Measurements from ENCODE around the gene AHNAK.

Gene AHNAK

DNA sequence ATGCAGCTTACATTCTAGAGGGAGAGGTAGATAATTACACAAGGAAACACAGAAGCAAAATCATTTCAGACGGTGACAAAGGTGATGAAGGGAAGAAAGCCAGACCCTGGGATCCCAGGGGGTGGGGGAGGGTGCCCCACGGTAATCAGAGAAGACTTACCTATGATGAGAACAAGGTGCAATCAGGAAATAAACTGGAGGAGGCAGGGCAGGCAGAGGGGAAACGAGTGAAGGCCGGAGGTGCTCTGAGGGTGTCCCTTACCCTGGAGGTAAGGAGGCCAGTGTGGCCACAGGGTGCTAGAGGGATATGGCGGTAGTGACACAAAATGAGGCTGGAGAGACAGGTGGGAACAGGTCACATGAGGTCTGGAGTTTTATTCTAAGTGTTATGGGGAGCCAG is 141.7 kb downstream of the AHNAK start:
- no peak for DNase-seq (ENCODE audit: low read depth)

DNA sequence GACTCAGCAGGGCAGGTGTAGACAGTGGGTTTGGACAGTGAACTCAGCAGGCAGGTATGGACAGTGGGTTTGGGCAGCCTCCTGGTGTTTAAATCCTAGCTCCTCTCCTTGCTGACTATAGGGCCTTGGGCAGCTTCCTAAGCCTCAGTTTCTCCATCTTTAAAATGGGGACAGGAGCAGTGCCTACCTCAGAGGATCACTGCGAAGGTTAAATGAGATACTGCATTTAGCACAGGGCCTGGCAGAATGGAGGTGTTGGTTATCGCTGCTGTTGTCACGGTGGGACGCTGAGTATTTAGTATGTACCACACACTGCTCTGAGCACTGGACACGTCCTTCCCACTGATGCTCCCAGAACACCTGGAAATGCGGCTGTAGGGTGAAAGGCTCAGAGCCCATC is 142.2 kb downstream of the AHNAK start:
- DNase-seq (ENCODE audit: low read depth), result no peak

DNA sequence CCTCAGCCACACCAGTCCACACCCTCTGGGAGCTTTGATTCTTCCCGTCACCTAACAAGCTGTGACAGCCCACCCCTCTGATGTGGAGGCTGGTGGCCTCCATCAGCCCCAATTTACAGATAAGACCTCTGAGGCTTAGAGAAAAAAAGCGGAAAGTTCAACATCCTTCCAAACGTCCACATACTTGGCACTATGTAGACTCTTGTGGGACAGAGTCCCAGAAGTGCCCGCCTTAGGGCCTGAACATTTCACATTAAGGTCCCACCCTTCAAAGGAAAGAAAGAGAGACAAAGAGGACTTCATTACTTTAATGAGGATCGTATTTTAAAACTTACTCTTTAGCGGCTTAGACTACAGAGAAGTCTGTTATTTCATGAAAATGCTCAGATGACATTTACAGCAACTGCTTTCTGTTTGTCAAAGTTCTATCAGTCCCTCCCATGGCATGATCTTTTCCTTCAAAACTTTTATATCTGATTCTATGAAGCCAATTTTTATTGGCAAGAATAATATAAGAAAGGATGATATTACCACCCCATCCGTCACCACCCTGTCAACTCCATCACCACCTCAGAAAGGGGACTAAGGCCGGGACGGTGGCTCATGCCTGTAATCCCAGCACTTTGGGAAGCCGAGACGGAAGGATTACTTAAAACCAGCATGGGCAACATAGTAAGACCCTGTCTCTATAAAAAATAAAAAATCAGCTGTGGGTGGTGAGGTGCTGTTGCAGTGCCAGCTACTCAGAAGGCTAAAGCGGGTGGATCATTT is 143.5 kb downstream of the AHNAK start:
- no peak for DNase-seq (ENCODE audit: low read depth)

DNA sequence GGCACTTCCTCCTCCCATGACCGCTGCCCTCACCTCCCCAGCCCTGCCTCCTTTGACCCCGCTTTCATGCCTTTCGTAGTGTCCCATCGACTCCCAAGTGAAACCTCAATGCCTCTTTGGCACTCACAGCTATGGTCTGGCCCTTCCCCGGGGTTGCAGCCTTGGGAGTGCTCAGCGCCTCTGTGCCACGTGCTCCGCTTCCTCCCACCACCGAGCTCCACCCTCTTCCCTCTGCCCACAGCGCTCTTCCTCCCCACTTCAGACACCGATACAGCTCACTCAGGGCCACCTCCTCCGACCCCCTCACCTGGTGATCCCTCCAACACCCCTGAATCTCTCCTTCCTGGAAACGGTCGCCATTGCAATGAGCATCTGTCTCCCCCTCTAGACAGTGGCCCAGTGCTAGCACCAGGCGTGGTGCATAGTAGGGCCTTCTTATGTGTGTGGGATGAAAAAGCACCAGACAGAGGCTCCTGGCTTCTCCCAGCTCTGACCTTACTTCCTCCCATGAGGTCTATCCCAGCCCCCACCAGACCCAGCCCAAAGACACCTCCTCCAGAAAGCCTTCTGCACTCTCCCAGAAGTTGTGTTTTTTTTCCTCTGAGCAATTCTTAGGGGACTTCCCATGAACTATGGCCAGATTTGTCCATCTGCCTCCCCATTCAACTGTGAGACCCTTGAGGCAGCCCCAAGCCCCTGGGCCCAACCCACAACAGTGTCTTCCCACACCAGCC is 144.2 kb downstream of the AHNAK start:
- DNase-seq (ENCODE audit: low read depth), result no peak

DNA sequence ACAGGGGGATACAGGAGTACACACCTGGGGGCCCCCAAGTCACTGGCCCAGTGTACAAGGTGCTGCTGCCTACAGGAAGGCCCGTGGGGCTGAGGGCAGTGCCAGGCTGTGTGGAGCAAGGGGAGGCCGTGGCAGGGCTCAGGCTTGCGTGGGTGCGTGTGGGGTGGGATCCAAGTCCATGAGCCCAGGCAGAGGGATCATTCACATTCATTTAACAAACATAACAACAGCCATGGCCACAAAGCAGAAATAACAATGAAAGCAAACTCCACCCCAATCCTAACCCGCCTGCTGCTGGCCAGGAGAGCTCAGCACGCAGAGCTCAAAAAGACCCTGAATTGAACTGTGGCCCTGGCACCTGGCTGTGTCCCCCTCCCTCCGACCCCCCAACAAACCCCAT is 144.8 kb downstream of the AHNAK start:
- DNase-seq (ENCODE audit: low read depth), result no peak

DNA sequence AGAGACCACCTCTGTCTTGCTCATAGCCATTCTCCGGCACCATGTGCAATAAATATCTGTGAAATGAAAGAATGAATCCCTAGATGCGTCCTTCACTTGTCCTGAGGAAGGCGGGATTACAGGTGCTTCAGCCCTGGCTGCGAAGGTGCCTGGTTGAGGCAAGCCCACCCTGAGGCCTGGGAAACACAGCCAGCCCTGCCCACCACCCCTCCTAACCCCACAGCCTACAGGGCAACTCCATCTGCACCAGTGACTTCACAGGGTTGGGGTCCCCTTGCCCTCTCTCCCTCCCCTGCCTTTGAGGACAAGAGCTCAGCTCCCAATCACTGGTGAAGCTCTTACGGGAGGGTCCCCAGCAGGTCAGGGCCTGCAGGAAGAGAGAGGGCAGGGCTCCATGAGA is 145.2 kb downstream of the AHNAK start:
- no peak for DNase-seq (ENCODE audit: low read depth)

DNA sequence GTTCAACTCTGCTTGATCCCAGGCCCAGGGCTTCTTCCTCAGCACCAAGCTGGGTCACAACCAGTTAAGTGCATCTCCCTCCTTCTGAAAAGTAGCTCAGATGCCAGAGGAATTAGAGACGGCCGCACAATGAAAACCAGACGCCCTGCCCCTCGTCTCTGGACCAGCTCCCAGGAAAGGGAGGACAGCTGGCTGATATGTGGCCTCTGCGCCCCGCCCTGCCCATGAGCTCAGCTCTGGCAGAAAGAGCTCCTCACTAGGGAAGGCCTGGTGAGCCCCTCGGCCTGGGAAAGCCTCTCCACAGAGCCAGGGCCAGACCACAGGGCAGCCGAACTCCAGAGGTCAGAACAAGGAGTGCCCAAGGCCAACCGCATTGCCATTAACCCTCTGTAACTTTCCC is 145.8 kb downstream of the AHNAK start:
- DNase-seq (ENCODE audit: low read depth), result no peak

DNA sequence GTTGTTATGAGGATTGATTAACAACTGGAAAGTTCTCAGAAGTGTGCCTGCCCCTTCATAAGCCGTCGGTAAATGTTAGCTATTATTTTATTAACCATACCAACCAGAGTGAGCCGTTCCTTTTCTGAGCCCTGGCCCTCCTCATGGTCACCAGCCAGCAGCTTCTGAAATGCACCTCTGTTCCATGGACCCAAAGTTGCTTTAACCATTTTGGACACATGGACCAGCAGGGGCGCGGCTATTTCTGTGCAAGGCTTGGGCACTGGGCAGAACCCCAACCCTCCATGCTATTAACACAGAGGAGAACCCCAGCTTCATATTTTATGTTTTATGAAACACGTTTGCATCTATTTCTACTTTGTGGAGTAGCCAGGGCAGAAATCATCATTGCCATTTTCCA is 146.3 kb downstream of the AHNAK start:
- DNase-seq (ENCODE audit: low read depth), result no peak

DNA sequence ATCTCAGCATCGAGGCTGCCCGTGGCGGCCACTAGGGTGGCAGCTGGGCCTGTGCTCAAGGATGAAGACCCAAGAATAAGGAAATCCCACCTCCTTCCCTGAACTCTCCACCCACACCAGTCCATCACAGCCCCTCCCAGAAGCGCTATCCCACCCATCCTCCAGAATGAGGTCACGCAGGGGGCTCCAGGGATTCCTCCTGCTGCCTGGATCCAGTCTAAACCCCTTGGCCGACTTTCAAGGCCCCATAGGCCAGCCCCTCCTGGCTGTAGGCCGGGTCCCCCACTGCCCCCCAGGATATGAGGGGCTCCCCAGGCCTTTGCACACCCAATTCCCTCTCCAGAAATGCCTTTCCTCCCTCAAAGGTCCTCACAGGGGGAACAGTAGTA is 146.7 kb downstream of the AHNAK start:
- DNase-seq (ENCODE audit: low read depth), result no peak

DNA sequence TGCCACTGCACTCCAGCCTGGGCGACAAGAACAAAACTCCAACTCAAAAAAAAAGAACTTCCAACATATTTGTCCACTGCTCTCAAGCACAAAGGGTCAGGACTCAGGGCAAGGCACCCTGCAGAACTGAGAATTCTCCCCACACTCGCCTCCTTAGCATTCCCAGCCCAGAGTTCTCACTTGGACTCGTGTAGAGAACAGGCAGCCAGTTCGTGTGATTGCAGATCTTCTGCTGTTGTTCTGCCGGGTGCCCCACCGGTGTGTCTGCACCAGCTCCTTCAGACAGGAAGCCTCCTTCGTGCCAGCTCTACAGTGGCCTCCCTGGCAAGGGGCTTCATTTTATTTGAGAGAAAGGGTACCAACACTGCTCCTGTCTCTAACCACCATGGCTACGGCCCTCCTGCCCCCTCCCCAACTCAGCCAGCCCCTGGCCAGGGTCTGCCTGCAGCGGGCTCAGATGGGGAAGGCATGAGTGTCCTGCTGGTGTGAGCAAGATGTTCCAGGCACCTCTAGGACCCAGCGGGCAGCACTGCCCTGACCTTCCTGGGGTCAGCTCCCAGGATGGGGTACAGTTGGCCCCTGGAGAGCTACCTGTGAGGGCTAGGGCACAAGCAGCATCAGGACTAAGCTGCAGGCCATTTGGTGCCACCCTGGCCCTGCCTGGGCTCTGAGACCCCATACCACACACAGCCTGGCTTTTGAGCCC is 147.3 kb downstream of the AHNAK start:
- no peak for DNase-seq (ENCODE audit: low read depth)

DNA sequence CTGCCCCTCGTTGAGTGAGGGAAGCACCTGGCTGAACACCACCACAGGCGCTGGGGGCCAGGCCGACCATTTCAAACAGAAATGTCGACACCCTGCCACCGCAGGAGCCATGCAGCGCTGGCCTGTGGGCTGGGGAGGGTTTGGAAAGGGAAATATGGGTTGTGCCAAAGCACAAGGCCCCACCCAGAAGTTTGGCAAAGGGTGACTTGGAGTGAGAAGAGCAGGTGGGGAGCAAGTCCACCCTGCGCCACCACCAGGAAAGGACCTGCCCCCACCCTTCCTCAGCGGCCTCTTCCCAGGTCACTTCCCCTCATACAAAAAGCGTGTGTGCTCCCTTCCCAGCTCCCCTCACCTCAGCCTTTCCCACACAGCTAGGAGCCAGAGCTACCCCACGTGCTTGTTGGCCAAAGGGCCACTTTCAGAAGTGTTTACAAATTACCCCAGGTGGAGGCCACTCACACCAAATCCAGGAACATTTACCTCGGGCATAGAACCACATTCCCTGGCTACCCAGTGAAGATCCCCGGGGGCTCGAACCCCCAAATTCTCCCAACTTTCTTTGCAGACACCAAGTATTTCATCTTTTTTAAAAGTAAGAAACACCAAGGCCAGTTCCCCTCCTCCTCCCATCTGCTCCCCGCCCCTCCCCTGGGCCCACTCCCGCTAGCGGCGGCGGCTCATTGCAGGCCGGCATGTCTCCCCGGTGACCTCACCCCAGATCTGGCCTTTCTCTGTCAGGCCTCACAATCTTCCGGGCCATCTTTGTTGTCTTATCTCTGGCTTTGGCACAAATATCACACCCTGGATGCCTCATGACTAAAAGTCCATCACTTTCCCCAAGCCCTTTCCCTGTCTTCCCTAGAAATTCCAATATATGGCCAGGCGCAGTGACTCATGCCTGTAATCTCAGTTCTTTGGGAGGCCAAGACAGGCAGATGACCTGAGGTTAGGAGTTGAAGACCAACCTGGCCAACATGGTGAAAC is 148.3 kb downstream of the AHNAK start:
- no peak for DNase-seq (ENCODE audit: low read depth)

DNA sequence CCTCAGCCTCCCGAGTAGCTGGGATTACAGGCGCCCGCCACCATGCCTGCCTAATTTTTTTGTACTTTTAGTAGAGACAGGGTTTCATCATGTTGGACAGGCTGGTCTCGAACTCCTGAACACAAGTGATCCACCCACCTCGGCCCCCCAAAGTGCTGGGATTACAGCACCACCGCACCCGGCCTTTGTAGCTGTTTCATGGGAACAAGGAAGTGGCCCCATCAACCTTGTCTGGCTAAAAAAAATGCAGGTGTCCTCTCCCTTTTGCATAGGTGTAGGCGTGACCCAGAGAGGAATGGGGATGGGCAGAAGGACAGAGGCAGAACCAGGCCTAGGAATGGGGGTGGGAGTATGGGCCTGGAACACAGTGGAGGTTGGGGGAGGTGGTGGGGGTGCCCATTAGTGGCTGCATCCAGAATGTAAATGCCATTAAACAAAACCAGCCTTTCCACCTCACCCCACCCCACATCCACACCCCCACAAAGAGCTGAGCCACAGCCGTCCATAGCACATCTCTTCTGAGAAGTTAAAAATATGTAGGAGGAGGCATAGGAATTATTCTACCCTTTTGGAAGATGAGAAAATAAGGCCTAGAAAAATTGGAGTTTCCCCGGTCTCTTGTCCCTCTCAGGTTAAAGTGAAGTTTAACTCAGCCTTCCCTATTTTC is 150.6 kb downstream of the AHNAK start:
- no peak for DNase-seq (ENCODE audit: low read depth)

DNA sequence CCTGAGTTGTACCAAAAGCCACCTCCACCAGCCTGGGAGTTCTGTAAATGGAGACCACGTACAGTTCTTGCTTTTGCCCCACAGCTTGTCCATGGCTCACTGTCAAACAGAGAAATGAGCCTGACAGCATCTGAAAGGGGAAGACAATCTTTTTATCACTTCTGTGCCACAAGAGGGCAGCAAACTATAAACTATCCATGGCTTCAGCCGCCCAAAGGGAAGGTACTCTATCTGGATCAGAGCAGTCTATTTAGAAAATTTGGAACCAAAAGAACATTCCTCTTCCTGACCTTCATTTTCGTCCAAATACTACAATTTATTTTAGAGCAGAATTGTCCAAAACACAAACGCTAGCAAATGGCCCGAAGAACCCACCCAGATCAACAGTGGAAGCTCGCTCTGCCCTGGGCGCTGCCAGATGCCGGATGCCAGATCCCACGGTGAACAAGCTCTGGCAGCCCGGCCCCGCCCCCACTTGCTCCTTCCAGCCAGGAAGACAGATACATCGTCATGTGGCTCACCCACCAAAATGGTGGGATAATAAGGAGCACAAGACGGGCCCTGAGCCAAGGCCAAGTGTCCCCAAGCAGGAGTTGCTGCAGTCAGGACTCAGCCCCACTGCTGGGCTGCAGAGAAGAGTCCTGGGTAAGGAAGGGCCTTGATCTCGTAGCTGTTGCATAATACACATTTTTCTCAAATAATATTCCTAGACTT is 151.6 kb downstream of the AHNAK start:
- DNase-seq (ENCODE audit: low read depth), result peak; percentile 27

DNA sequence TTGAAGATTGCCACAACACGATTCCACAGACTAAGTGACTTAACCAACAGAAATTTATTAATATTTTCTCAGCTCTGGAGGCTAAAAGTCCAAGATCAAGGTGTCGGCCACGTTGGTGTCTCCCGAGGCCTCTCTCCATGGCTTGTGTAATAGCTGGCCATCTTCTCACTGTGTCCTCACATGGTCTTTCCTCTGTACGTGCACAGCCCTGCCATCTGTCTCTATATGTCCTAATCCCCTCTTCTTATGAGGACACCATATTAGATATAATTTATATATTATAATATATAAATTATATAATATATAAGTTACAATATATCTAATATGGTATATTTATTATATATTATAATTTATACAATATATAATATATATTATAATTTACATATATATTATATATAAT is 152.9 kb downstream of the AHNAK start:
- DNase-seq (ENCODE audit: low read depth), result no peak

DNA sequence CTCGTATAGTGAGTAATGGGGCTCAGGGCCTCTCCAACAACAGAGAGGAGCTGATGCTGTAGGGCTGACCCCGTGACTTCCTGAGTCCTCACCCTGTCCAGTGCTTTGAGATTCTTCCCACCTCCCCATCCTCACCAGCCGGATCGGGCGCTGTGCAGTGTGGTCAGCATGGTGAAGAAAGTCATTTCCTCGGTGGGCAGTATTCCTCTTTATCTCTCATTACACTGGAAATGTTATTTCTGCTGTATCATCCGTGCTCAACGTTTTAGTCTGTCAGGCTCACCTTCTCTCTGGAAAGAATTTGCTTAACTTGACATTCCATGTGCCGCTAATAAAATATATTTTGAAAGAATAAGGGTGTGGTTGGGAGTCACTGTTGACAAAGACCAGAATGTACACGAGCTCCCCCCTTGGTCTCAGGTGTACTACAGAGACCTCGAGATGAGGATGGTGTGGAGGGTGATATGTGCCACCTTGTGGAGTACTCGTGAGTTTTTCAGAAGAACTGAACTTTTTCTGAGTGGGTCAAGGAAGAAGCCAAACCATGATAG is 153.5 kb downstream of the AHNAK start:
- no peak for DNase-seq (ENCODE audit: low read depth)

DNA sequence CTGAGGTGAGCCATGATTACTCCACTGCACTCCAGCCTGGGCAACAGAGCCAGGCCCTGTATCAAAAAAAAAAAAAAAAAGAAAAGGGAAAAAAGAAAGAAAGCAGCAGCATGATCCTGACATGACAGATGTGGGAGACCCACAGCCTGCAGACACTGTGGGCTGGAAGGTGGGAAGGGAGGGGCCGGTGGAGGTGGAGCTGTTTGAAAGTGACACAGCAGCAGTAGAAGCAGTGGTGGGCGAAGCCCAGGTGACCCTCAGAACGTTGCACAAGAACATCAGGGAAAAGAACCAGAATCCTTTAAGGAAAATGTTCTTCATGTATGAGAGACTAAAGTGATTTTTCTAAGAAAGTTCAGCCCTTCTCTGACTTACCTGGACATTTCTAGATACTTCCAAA is 154.1 kb downstream of the AHNAK start:
- DNase-seq (ENCODE audit: low read depth), result no peak

DNA sequence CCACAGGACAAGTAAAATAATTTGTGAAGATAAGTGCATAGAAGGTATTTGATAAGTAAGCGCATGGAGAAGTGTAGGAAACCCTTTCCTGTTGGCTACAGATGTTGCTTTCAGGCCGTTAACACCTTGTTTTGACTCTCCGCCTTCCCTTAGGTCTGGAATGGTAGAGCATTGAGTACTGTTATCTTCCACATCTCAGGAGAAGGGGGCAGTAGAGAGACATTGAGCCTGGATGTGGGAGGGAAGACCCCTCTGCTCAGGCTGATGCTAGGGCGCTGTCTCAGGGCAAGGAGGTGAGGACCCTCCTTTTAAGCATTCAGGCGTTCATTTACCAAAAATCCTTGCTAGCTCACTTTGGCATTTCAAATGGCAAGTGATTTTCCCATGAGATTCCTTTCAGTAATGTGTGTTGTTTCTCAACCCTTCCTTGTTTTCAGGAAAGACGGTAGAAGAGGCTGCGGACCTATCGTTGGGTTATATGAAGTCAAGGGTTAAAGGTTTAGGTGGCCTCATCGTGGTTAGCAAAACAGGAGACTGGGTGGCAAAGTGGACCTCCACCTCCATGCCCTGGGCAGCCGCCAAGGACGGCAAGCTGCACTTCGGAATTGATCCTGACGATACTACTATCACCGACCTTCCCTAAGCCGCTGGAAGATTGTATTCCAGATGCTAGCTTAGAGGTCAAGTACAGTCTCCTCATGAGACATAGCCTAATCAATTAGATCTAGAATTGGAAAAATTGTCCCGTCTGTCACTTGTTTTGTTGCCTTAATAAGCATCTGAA is 154.8 kb downstream of the AHNAK start:
- DNase-seq (ENCODE audit: low read depth), result no peak

DNA sequence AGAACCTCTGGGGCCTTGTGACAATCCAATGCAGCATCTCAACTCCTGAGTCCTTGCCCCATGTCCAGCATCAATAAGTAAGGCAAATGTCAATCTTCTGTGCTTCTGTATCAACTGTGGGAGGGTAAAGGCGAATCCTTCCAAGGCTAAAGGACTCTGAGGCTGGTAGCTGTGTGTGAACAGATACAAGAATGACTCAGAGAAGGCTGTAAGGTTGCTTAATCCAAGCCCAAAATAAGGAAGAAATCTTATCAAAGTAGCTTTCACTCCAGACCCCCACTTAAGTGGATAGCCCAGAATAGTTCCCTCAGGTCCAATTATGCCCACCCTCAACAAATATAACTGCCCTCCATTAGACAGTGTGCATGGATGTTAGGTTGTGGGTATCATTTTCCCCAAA is 155.9 kb downstream of the AHNAK start:
- DNase-seq (ENCODE audit: low read depth), result no peak

DNA sequence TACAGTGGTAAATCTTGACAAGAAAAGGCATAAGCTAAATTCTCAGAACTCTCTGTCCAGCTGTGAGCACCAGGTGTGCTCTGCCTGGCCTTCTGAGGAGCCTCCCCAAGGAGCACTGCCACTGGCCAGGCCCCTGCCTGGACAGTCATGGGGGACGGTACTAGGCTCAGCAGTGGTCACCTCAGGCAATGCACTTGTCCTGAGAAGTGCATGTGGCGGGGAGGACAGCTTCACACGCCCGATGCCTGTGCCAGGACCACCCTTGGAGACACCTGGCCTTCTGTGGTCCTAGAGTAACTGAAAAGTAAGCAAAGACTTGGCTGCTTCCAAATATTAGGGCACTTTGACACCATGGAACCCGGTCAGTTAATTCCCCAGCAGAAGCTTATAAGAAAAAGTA is 156.4 kb downstream of the AHNAK start:
- DNase-seq (ENCODE audit: low read depth), result no peak

DNA sequence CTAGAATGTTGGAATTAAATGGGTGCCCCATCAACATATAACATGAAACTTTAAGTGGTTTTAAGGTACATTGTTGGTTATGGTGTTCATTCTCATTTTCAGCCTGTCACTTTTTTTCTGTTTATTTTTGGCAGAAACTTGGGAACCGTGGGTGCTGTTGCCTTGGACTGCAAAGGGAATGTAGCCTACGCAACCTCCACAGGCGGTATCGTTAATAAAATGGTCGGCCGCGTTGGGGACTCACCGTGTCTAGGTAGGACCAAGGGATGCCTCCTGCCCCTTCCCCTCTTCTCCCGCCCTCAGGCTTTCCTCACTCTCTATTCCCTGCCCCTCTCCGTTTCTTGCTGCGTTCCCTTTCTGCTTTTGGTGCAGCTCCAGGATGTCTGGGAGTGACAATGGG is 157.6 kb downstream of the AHNAK start:
- no peak for DNase-seq (ENCODE audit: low read depth)
